Activated naive CD4-positive, alpha-beta T cell treated with anti-CD3 and anti-CD28 coated beads, Interleukin-2, amount 50 U/mL, for 72 hours (primary cell): Measurements from ENCODE around the gene ANKRD34A. TPM values are rescaled to one million over a fixed set of nuclear protein-coding genes. Genes with fewer than 3 reads are reported as not detected.
"Not testable (repeated sequence)": the region's sequence is repeated elsewhere in the genome, so short reads cannot be mapped to it uniquely, and the experiment has no call there.

ENCODE experiments used
- ATAC-seq, 2 donors: fragments of 150-1000 bp; cut with Tn5 transposase; 2 replicates each; pipeline ENCODE4 v1.10.0; 2021; ENCODE audit warnings: mild to moderate bottlenecking in 2 of 2, moderate library complexity in 2 of 2
- DNase-seq, 2 donors: peaks; one replicate each; pipeline ENCODE4 v3.0.0; 2021 to 2022; ENCODE audit warnings: low spot score in 2 of 2
- H3K27ac Mint-ChIP-seq, 2 donors: one replicate each; pipeline ENCODE4 v1.8.0; 2022; ENCODE audit warnings: mild to moderate bottlenecking in 2 of 2, mixed read lengths in 2 of 2
- H3K36me3 Mint-ChIP-seq, 2 donors: one replicate each; pipeline ENCODE4 v1.8.0; 2022; ENCODE audit warnings: mixed read lengths in 2 of 2
- H3K9me3 Mint-ChIP-seq, 2 donors: one replicate each; pipeline ENCODE4 v1.8.0; 2022; ENCODE audit warnings: mixed read lengths in 2 of 2
- total RNA-seq, 2 donors: library from RNA; stranded (reverse); gene quantifications; one replicate each; pipeline ENCODE4 v1.2.3, GENCODE V29; 2022

Gene ANKRD34A
- total RNA-seq, 2 donors from 2014 or later, result 5.4 to 9.1 TPM

DNA sequence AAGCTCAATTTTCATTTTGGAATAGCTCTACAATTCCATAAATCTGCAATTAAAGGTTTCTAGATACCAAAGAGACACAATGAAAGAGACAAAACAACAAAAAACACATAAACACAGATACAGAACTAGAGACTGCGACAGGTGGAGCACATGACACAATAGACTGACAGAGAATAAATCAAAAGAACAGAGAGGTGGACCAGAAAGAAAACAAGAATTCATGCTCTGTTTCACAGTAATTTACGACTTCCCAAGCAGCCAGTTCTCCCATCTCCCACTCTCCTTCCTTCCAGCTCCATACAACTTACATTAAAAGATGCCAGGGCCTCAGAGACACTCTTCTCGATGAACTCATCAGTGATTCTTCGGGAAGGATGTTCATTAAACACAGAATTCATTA is 22.0 kb downstream of the ANKRD34A start:
- Mint-ChIP-seq H3K27ac (no peak overlapping the region), H3K9me3 (no peaks in the 10 kb centered on the region), H3K36me3 (no peaks in the 10 kb centered on the region)
- DNase-seq (no peak), ATAC-seq (no peak)

DNA sequence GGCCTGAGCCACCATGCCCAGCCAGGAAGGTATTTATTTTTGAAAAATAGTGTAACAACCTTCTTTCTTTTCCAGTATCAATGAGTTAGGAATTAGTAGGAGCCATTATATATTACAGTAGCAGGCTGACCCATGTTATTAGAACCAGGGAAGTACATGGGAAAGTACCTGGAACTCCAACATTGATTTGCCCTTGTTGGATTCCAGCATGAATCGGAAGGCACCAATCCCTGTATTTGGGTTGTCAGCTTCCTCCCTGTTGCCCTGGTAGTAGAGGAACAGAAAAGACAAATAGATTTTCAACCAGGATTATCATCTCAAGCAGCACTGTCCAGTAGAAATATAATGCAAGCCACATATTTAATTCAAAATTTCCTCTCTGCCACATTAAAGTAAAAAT is 26.9 kb downstream of the ANKRD34A start:
- Mint-ChIP-seq H3K36me3 (peaks cover 0 to 9% of the 10 kb centered on the region in 2 donors), H3K27ac (no peak overlapping the region), H3K9me3 (no peaks in the 10 kb centered on the region)
- DNase-seq (no peak), ATAC-seq (no peak)

DNA sequence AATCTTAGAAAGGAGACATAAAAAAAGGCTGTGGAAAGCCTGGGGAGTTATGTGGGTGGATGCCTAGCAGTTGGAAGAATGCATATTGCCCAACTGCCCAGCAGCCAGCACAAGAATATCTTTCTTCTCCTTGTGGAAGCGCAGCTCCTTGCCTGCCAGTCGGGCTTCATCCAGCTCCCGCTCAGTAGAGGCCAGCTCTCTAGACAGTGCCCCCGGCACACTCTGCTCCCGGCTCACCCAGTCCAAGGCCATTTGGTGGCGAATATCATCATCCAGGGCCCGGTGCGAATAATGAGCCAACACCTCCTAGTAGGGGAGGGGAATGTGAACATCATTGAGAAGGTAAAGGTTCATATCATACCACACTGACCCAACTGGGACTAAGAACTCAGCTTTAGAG is 28.1 kb downstream of the ANKRD34A start:
- DNase-seq, result no peak
- no peak for ATAC-seq
- no peaks in the 10 kb centered on the region for H3K9me3 Mint-ChIP-seq
- H3K27ac Mint-ChIP-seq, result no peak overlapping the region
- H3K36me3 Mint-ChIP-seq, result peaks cover 0 to 9% of the 10 kb centered on the region in 2 donors

DNA sequence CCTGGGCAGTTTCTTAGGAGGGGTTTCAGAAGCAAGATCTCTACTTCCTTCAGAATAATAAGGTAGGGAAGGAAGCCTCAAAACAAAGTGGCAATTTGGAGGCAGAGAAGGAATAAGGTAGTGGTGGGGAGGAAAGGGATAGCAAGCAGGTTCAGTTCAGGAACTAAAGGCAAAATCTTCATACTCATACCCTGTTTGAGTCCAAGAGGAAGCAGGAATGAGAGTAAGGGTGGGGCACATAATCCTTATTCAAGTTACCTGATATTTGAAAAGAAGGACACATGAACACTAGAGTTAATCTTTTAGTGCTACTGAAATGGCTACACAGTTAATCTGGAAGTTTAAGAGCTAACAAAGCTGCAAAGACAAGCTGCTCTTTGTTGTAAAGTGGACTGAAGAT is 28.7 kb downstream of the ANKRD34A start:
- Mint-ChIP-seq H3K27ac (no peak overlapping the region), H3K36me3 (peaks cover 0 to 13% of the 10 kb centered on the region in 2 donors), H3K9me3 (no peaks in the 10 kb centered on the region)
- ATAC-seq (no peak), DNase-seq (no peak)

DNA sequence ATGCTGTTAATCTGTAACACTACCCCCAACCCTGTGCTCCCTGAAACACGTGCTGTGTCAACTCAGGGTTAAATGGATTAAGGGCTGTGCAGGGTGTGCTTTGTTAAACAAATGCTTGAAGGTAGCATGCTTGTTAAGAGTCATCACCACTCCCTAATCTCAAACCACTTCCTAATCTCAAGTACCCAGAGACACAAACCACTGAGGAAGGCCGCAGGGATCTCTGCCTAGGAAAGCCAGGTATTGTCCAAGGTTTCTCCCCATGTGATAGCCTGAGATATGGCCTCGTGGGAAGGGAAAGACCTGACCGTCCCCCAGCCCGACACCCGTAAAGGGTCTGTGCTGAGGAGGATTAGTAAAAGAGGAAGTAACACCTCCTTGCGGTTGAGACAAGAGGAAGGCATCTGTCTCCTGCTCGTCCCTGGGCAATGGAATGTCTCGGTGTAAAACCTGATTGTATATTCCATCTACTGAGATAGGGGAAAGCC is 31.8 kb downstream of the ANKRD34A start:
- DNase-seq, result peak in 1 of 2 donors; percentile 25
- H3K27ac Mint-ChIP-seq, result peak overlapping the region; percentile 37 to 82
- ATAC-seq, H3K9me3 Mint-ChIP-seq: not testable (repeated sequence)
- peaks cover 0 to 16% of the 10 kb centered on the region in 2 donors for H3K36me3 Mint-ChIP-seq

DNA sequence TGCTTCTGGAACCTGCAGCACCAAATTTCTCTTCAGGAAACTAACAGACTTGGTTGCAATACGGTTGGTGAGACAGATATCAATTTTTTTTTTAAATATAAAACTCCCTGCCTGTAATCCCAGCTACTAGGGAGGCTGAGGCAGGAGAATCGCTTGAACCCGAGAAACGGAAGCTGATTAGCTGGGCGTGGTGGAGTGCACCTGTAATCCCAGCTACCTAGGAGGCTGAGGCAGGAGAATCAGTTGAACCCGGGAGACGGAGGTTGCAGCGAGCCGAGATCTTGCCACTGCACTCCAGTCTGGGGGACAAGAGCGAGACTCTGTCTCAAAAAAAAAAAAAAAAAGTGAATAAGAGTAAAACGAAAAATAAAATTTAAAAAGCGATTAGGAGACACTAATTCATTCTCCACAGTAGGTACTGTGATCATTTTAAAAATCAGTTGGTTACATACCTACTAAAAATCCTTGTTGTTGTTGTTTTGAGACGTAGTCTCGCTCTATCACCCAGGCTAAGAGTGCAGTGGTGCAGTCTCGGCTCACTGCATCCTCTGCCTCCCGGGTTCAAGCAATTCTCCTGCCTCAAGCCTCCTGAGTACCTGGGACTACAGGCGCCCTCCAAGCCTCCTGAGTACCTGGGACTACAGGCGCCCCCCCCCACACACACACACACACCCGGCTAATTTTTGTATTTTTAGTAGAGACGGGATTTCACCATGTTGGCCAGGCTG is 36.3 kb downstream of the ANKRD34A start:
- Mint-ChIP-seq H3K27ac (peak overlapping the region in 1 of 2 donors; percentile 92), H3K36me3 (peaks cover 0 to 10% of the 10 kb centered on the region in 2 donors), H3K9me3 (no peaks in the 10 kb centered on the region)
- DNase-seq (no peak), ATAC-seq (no peak)

DNA sequence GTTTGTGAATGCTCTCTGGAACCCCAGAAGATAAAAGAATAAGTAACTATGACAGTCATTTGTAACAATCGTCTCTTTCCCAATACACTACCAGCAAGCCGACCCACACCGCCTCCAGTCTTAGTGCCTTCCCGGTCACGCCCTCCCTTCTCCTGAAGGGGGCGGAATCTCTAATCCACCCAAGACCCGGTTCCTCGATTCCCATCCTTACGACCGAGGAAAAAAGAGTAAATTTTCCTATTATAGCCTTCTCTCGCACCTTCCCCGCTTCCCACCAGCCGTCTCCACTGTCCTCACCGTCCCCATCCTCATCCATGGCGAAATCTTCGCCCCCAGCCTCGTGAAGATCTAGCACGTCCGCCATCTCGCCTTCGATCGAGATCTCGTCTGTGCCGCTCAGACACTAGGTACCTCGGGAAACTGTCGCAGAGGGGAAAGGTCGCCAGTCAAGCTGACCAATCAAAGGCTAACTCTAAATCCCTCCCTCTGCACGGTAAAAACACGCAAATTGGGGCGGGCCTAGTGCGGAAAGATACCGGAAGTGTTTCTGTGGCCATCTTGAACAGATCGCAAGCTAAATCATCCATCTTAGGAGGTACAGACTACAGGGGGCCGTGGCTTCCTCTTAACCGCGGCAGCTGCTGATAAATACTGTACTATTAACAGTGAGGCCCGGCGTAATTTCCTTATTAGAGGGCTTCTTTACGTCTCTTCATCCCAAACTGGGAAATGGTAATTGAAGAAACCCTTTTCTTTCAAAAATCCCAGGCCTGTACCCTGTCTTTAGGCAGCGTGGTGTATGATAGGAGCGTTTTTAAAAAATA is 37.1 kb downstream of the ANKRD34A start, which contains the start of gene RBM8A:
Gene RBM8A (minus strand): TSS at position 422 of the 824 bp plus-strand sequence. CDS start 58 bp downstream, at position 364.
- ATAC-seq, result peak; percentile 95 to 97
- Mint-ChIP-seq H3K36me3 (peaks cover 0 to 13% of the 10 kb centered on the region in 2 donors), H3K9me3 (no peaks in the 10 kb centered on the region), H3K27ac (peak within 1 kb of the TSS in 1 of 2 donors; percentile 92)
- peak; percentile 89 to 93 for DNase-seq

DNA sequence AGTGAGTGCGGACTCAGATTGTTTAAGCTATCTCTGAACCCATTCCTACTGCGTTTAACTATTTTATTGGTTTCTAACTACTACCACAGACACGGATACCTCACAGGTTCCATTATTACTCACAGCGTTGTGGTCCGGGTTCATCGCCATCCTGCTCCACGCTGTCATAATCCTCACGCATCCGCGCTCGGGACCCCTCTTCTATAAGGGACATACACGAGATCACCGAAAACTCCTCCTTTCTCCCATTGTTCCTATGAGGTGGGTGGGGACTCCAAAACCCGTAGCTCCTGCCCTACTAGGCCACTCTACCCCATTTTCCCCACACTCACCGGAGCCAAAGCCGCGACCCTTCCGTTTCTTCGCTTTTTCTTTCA is 37.7 kb downstream of the ANKRD34A start:
- peak; percentile 47 to 68 for DNase-seq
- peak; percentile 61 to 72 for ATAC-seq
- Mint-ChIP-seq H3K9me3 (no peaks in the 10 kb centered on the region), H3K27ac (no peak overlapping the region), H3K36me3 (peaks cover 0 to 13% of the 10 kb centered on the region in 2 donors)

DNA sequence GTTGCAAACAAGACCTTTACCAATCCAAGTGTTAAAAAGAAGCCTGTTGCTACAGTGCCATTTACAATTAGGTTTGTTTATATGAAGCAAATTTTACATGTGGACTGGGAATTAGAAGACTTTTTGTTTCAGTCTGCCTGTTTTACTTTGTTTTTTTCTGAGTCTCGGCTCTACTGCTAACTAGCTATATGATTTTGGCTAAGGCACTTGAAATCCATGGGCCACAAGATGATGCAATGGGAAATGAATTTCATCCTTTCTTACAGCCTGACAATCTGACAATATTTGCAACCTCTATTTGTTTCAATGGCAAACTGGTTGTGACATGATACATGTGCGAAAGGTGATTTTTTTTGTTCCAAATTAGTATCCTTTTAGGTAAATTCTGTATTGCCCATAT is 42.1 kb downstream of the ANKRD34A start:
- Mint-ChIP-seq H3K27ac (no peak overlapping the region), H3K9me3 (no peaks in the 10 kb centered on the region), H3K36me3 (peaks cover 7 to 11% of the 10 kb centered on the region in 2 donors)
- ATAC-seq (no peak), DNase-seq (no peak)

DNA sequence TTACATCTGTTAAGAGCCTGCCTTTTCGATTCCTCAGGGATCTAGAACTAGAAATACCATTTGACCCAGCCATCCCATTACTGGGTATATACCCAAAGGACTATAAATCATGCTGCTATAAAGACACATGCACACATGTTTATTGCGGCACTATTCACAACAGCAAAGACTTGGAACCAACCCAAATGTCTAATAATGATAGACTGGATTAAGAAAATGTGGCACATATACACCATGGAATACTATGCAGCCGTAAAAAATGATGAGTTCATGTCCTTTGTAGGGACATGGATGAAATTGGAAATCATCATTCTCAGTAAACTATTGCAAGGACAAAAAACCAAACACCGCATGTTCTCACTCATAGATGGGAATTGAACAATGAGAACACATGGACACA is 44.1 kb downstream of the ANKRD34A start:
- DNase-seq, ATAC-seq, H3K9me3 Mint-ChIP-seq: not testable (repeated sequence)
- Mint-ChIP-seq H3K36me3 (peaks cover 16 to 22% of the 10 kb centered on the region in 2 donors), H3K27ac (peak overlapping the region; percentile 46 to 90)

DNA sequence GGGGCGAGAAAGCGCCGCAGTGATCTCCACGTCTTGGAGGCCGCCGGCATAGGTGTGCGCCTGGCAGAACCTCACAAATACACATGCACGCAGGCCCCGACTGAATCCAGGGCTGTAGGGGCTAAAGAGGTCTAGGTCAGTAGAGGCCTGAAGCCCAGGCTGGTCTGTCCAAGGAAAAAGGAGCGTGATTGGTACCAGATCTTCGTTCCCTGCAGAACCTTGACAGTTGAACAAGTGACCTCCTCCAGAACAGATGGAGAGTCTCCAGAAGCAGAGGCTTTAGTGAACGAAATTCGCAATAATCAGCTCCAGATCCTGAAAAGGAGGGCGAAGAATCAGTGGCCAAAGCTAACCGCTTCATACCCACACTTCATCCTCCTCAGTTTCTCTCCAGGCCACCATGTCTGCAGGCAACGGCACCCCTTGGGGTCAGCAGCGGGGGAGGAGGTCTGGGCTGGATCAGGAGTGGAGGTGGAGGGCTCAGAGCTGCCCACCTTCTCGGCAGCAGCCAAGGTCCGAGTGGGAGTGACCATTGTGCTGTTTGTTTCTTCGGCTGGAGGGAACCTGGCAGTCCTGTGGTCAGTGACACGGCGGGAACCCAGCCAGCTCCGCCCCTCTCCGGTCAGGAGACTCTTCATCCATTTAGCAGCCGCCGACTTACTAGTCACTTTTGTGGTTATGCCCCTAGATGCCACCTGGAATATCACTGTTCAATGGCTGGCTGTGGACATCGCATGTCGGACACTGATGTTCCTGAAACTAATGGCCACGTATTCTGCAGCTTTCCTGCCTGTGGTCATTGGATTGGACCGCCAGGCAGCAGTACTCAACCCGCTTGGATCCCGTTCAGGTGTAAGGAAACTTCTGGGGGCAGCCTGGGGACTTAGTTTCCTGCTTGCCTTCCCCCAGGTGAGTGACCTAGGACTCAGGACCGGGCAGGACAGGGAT is 45.1 kb downstream of the ANKRD34A start:
- ATAC-seq (peak; percentile 34 to 41), DNase-seq (peak in 1 of 2 donors; percentile 68)
- Mint-ChIP-seq H3K9me3 (no peaks in the 10 kb centered on the region), H3K36me3 (peaks cover 16 to 22% of the 10 kb centered on the region in 2 donors), H3K27ac (peak overlapping the region; percentile 90 to 97)

DNA sequence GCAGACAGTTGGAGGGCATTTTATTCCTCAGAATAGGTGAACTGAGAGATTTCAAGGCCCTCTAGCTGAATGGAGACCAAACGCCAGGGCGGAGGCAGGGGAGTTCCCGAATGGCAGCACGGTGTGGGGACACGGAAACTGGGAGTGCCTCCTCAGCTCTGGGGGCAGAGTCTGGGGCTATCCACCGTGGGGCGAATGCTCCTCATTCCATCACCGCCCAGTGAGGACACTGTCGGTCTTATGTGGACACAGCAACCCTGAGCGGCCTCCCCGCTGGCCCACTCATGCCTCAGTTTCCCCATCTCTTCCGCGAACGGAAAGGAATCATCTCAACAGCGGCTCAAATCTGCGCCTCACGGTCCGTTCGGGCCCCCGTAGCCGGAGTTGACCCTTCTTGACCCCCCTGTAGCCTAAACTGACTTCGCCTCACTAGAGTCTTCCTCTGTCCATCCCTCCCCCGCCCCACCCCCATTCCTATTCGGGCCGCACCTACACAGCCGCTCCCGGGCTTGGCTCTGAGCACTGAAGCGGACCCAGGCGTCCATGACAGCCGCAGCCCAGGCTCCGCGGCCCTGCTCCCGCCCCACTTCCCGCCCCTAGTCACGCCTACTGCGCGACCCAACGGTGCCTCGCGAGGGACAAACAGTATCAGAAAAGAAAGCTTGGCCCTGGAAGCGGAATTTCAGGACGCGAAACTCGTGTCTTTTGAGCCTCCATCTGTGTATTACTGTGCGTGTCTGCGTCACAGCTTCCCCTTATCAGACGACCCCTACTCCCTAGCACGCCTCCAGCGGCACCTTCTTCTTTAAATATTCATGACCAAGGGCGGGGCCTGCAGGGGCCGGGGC is 46.0 kb downstream of the ANKRD34A start, which contains the start of gene PEX11B:
Gene PEX11B (minus strand): TSS at position 574 of the 848 bp plus-strand sequence. CDS start 29 bp downstream, at position 545.
- Mint-ChIP-seq H3K27ac (peak within 1 kb of the TSS; percentile 90 to 97), H3K36me3 (peaks cover 16 to 21% of the 10 kb centered on the region in 2 donors), H3K9me3 (no peaks in the 10 kb centered on the region)
- ATAC-seq (peak; percentile 90 to 93), DNase-seq (peak; percentile 90 to 92)

DNA sequence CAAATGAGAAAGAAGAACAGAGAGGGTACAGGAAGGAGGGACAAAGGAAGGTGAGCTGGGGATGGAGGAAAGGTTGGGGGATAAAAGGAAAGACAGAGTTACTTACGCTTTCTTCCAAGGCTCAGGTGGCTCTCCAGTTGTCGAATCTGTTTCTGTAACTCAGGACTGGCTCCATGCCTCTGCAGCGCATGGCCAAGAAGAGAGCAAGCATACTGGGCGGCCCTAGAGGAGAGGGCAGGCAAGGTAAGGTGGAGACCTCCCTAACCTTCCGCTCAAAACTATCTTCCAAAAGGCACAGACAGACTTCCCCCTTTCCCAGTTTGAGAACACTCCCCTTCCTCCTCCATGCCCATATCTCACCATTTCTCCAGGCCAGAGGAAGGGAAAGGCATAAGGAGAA is 46.8 kb downstream of the ANKRD34A start:
- Mint-ChIP-seq H3K27ac (peak overlapping the region; percentile 90), H3K9me3 (no peaks in the 10 kb centered on the region), H3K36me3 (peaks cover 15 to 16% of the 10 kb centered on the region in 2 donors)
- ATAC-seq (no peak), DNase-seq (no peak)

DNA sequence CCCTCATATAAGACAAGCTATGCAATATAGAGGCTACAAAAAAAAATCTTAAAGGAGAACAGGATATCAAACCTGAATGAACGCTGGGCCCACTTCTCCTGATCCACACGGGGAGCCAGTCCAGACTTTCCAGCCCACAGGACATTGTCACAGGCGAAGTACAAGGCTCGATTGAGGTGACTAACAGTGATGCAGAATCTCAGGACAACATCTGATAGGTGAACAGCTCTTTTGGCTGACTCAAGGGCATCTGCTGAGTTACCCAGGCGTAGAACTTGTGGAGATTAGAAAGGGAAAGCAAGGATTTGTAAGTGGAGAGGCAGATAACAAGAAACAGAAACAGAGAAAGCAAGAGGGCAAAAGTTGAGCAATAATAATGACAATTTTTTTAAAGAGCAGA is 47.6 kb downstream of the ANKRD34A start:
- peak overlapping the region in 1 of 2 donors; percentile 90 for H3K27ac Mint-ChIP-seq
- ATAC-seq, result no peak
- H3K9me3 Mint-ChIP-seq, result no peaks in the 10 kb centered on the region
- DNase-seq, result no peak
- H3K36me3 Mint-ChIP-seq, result peaks cover 15 to 16% of the 10 kb centered on the region in 2 donors

DNA sequence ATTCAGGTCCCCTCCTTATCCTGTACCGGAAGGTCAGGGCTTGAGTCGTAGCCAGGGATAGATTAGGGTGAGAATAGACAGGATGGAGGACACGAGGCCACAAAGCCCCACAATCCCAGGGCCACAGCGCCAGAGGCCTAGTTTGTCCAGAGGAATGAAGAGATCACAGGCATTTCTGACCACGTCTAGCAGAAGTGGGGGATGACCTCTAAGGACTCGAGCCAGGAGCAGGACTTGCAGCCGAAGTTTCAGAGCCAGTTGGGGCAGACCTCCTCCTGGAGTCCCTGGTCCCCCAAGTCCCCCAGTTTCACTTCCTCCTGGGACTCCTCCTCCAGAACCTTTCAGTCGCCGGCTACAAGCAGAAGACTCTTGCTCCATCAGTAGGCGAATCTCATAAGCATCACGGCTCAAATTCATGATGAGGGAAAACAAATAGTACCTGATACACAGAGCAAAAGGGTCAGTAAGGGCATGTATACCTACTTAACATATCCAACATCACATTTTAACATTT is 52.2 kb downstream of the ANKRD34A start:
- Mint-ChIP-seq H3K27ac (peak overlapping the region in 1 of 2 donors; percentile 50), H3K36me3 (peaks cover 5 to 15% of the 10 kb centered on the region in 2 donors), H3K9me3 (no peaks in the 10 kb centered on the region)
- ATAC-seq (no peak), DNase-seq (peak in 1 of 2 donors; percentile 44)
